Adrenal gland (tissue), 12 donors: ENCODE results near the gene IMMP2L. TPM values are rescaled to one million over a fixed set of nuclear protein-coding genes. Genes with fewer than 3 reads are reported as not detected.

Source experiments
- DNase-seq, 7 donors: peaks; one replicate each; pipeline ENCODE4 v3.0.0-alpha.2; 2019 to 2020
- H3K27ac ChIP-seq, 5 donors: fragments of 200-600 bp; sonication (generic) in 4 of 5; 1 replicate in 3 of 5; 2 replicates in 2 of 5; pipeline versions ENCODE4 v1.5.1 to v1.8.0; 2016 to 2020; ENCODE audit warnings: mild to moderate bottlenecking in 1 of 5
- H3K27me3 ChIP-seq: fragments of 200-600 bp; 2 replicates; pipeline ENCODE4 v1.8.0; 2021
- H3K36me3 ChIP-seq, 2 donors: fragments of 200-600 bp; replicated peaks in 1 of 2; 1 replicate in 1 of 2; 2 replicates in 1 of 2; pipeline versions ENCODE4 v1.5.1 to v1.8.0; 2018 to 2022
- H3K4me1 ChIP-seq, 2 donors: fragments of 200-600 bp; replicated peaks in 1 of 2; 1 replicate in 1 of 2; 2 replicates in 1 of 2; pipeline versions ENCODE4 v1.5.1 to v1.8.0; 2018 to 2021
- H3K4me3 ChIP-seq, 4 donors: fragments of 200-600 bp; sonication (generic) in 3 of 4; one replicate each; pipeline ENCODE4 v1.5.1; 2016 to 2018
- H3K9me3 ChIP-seq, 3 donors: fragments of 200-600 bp; sonication (generic) in 1 of 3; replicated peaks in 1 of 3; 1 replicate in 2 of 3; 2 replicates in 1 of 3; pipeline versions ENCODE4 v1.5.1 to v1.8.0; 2016 to 2021
- POLR2A ChIP-seq, 2 donors: fragments of 450-650 bp; IDR thresholded peaks; one replicate each; pipeline ENCODE4 v1.6.1; 2017; ENCODE audit warnings: antibody characterized with exemption in 2 of 2, mild to moderate bottlenecking in 2 of 2, moderate library complexity in 1 of 2
- WGBS, 4 donors: extraction: QIAGEN DNeasy Blood & Tissue Kit in 2 of 4; methylation state at CpG; one replicate each; pipeline versions ENCODE4 v1.1.5 to v1.1.7; 2013 to 2017; 5-methylcytosine and 5-hydroxymethylcytosine counted together
- intact Hi-C, 2 donors: fragments of 100-400 bp; cut with DNase I; formaldehyde crosslinking; loops; one replicate each; pipeline versions ENCODE4 v1.14.1 to v1.15.0; 2022 to 2023
- polyA plus RNA-seq, 3 donors: library from polyadenylated mRNA; stranded (reverse); fragments of 200-250 nt in 2 of 3; fragments of 350-450 nt in 1 of 3; fragmentation: Illumina TruSeq in 1 of 3; extraction: RNeasy Lipid Tissue Mini Kit (QIAGEN cat#74804) in 1 of 3; gene quantifications; one replicate each; pipeline ENCODE4 v1.2.3, GENCODE V29; 2013 to 2014
- total RNA-seq, 9 donors: library from RNA; depleted of rRNA in 4 of 9; stranded (reverse); fragments of >200 nt in 4 of 9; fragments of 120-200 nt in 1 of 9; fragmentation: NEBNext Ultra II Directional in 1 of 9; extraction: Animal tissue kit (Norgen Biotek cat#: 25700) in 1 of 9; gene quantifications; one replicate each; pipeline versions ENCODE4 v1.1.0 to v1.2.4, GENCODE V29; 2013 to 2023
- TF ChIP-seq, protein P1 (sequence below), 6 experiments: fragments of 450-650 bp in 4 of 6; fragments of 200-600 bp in 2 of 6; sonication (generic) in 1 of 6; IDR thresholded peaks; 1 replicate in 5 of 6; 2 replicates in 1 of 6; pipeline versions ENCODE4 v1.5.1 to v1.8.0; 2016 to 2021; ENCODE audit warnings: antibody characterized with exemption in 6 of 6, mild to moderate bottlenecking in 2 of 6, moderate library complexity in 1 of 6
- donor health status: healthy with polysubstance abuse.
- donor health status: Bipolar disorder and iron deficiency.
- donor health status: DM: yes; HTN: yes; CAD: no.
- donor health status: DM: no; HTN: no; CAD: no.
- donor health status: DM: no; HTN: no; CAD: no.
- donor health status: DM: yes; HTN: yes; CAD: no.

The IMMP2L gene
- total and polyA plus RNA-seq, 12 donors, result 13.4 to 34.1 (median 25.3) TPM

DNA sequence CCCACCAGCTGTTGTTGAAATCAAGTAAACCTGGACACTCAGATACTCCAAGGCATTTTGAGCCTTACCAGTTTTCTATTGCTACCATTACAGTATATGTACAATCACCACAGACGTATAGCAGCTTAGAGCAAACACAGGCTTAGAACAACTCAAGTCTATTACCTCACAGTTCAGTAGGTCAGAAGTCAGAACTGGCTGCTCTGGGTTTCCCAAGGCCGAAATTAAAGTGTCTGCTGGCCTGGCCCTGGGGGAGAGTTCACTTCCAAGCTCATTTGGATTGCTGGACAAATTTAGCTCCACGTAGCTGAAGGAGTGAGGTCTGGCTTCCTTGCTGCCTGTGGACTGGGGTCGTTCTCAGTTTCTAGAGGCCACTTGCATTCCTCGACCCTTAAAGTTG lies 731.5 kb downstream of the IMMP2L start:
- Histone ChIP-seq H3K4me3 (no peak overlapping the region), H3K4me1 (peaks cover 0 to 10% of the 10 kb centered on the region in 2 donors), H3K36me3 (no peaks in the 10 kb centered on the region), H3K9me3 (no peaks in the 10 kb centered on the region), H3K27me3 (no peaks in the 10 kb centered on the region), H3K27ac (peak overlapping the region in 1 of 5 donors; percentile 13)
- TF ChIP-seq POLR2A (IDR thresholded peaks at IDR 0.05), result no peak
- TF ChIP-seq, protein P1, sequence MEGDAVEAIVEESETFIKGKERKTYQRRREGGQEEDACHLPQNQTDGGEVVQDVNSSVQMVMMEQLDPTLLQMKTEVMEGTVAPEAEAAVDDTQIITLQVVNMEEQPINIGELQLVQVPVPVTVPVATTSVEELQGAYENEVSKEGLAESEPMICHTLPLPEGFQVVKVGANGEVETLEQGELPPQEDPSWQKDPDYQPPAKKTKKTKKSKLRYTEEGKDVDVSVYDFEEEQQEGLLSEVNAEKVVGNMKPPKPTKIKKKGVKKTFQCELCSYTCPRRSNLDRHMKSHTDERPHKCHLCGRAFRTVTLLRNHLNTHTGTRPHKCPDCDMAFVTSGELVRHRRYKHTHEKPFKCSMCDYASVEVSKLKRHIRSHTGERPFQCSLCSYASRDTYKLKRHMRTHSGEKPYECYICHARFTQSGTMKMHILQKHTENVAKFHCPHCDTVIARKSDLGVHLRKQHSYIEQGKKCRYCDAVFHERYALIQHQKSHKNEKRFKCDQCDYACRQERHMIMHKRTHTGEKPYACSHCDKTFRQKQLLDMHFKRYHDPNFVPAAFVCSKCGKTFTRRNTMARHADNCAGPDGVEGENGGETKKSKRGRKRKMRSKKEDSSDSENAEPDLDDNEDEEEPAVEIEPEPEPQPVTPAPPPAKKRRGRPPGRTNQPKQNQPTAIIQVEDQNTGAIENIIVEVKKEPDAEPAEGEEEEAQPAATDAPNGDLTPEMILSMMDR (IDR thresholded peaks at IDR 0.05), result no peak
- WGBS, 4 donors, result 56 to 68% (median 63%) methylated on average over 4 to 5 of the region's 5 CpGs
- DNase-seq, result peak in 3 of 7 donors; percentile 2 to 18 (median 12)
- intact Hi-C loops, result no loop called here

DNA sequence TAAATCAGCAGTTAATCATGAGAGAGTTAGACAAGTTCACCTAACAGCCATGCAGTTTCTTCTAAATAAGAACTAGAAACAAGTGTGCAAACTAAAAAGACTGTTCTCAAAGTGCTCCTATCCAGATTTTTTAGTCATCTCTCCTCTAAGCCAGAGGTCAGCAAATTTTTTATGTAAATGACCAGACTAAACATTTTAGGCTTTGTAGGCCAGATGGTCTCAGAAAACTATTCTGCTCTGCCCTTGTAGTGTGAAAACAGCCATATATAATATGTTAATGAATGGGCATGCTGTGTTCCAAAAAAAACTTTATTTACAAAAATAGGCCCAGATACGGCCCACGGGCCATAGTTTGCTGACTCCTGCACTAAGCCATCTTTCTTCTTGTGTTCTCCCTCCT lies 734.4 kb downstream of the IMMP2L start:
- Histone ChIP-seq H3K27me3 (no peaks in the 10 kb centered on the region), H3K36me3 (no peaks in the 10 kb centered on the region), H3K27ac (no peak overlapping the region), H3K4me1 (no peaks in the 10 kb centered on the region), H3K4me3 (no peak overlapping the region), H3K9me3 (no peaks in the 10 kb centered on the region)
- intact Hi-C loops, result no loop called here
- DNase-seq, result no peak
- 72 to 87% (median 81%) methylated on average over 2 of the region's 2 CpGs for WGBS, 4 donors
- no peak for TF ChIP-seq POLR2A (IDR thresholded peaks at IDR 0.05)
- TF ChIP-seq, protein P1 (IDR thresholded peaks at IDR 0.05), result no peak

DNA sequence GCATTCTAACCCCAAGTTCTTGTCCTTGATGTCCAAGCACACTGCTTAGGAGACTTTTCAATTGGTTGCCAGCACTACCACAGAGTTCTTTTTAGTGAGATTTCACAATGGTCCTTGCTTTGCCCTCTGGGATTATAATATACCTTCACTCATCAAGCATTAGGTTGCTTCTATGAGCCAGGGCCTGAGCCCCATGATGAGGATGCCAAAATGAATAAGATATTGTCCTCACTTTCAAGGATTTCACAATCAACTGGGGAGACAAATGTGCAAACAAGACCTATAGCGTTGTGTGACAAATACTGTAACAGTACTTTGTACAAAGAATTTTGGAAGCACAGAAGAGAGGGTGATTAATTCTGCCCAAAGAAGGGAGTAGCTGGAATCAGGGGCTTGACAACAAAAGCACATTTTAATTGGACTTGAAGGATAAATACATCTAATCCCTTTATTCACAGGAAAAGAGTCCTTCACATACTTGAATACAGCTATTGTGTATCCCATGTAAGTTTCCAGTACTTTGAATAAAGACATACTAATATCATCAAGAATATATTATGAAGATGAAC lies 734.9 kb downstream of the IMMP2L start:
- no peaks in the 10 kb centered on the region for H3K27me3 ChIP-seq
- WGBS, 4 donors, result 76 to 95% (median 83%) methylated on average over 1 of the region's 1 CpG
- H3K4me1 ChIP-seq, result no peaks in the 10 kb centered on the region
- no peak for DNase-seq
- H3K36me3 ChIP-seq, result no peaks in the 10 kb centered on the region
- TF ChIP-seq, protein P1 (IDR thresholded peaks at IDR 0.05), result no peak
- TF ChIP-seq POLR2A (IDR thresholded peaks at IDR 0.05), result no peak
- no peak overlapping the region for H3K4me3 ChIP-seq
- no peaks in the 10 kb centered on the region for H3K9me3 ChIP-seq
- intact Hi-C loops, result no loop called here
- H3K27ac ChIP-seq, result no peak overlapping the region

DNA sequence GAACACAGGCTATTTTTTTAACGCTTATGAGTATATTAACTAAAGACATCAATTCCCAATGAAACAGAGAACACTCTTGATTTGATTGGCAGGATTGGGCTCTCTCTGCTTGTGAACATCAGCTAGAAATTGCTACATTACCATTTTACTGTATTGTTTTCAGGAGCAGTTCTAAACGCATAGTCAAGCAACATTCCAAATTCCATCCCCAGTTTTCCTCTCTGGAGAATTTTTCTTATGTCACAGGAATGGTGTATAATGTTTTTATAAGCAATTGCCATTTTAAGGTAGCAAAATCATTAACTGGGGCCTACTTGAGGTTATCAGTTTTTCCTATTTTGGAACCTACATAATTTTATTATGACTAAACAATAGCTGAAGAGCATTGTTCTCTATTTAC lies 748.3 kb downstream of the IMMP2L start:
- no peaks in the 10 kb centered on the region for H3K27me3 ChIP-seq
- TF ChIP-seq POLR2A (IDR thresholded peaks at IDR 0.05), result no peak
- TF ChIP-seq, protein P1 (IDR thresholded peaks at IDR 0.05), result no peak
- DNase-seq, result no peak
- H3K27ac ChIP-seq, result no peak overlapping the region
- H3K9me3 ChIP-seq, result no peaks in the 10 kb centered on the region
- H3K36me3 ChIP-seq, result no peaks in the 10 kb centered on the region
- intact Hi-C loops, result no loop called here
- H3K4me3 ChIP-seq, result no peak overlapping the region
- WGBS, 4 donors, result 78 to 91% (median 80%) methylated on average over 2 of the region's 2 CpGs
- H3K4me1 ChIP-seq, result no peaks in the 10 kb centered on the region
